ENCODE results near the gene RALGDS. TPM values are rescaled to one million over a fixed set of nuclear protein-coding genes. Genes with fewer than 3 reads are reported as not detected.

The RALGDS gene
- total RNA-seq, 4 donors from 2014 or later, result 53.4 to 71.1 (median 55.3) TPM

DNA sequence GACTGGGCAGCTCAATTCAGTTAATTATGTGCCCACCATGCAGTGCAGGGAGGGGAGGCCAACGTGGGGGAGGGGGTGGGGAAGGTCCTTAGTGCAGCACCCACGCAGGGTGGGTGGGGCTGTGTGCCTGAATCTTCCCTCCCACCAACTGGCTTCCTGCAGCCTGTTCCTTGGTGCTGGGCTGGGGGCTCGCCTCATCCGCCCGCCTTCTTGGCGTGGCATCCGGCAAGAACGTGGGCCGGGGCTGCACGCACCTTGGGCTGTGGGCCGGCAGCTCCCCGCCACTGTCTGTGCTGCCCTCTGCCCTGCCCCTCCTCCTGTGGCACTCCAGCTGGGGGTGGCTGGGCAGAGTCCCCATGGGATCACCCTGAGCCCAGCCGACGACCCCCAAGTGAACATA, 19.6 kb upstream of the RALGDS start:
- Histone ChIP-seq H3K4me1 (peaks cover 62 to 100% (median 74%) of the 10 kb centered on the region in 3 donors), H3K27me3 (no peaks in the 10 kb centered on the region), H3K36me3 (no peaks in the 10 kb centered on the region), H3K27ac (peak overlapping the region in 3 of 4 donors; percentile 44 to 72 (median 45)), H3K4me3 (no peak overlapping the region), H3K9me3 (no peaks in the 10 kb centered on the region)
- TF ChIP-seq POLR2A (IDR thresholded peaks at IDR 0.05), result no peak
- TF ChIP-seq, protein P1, sequence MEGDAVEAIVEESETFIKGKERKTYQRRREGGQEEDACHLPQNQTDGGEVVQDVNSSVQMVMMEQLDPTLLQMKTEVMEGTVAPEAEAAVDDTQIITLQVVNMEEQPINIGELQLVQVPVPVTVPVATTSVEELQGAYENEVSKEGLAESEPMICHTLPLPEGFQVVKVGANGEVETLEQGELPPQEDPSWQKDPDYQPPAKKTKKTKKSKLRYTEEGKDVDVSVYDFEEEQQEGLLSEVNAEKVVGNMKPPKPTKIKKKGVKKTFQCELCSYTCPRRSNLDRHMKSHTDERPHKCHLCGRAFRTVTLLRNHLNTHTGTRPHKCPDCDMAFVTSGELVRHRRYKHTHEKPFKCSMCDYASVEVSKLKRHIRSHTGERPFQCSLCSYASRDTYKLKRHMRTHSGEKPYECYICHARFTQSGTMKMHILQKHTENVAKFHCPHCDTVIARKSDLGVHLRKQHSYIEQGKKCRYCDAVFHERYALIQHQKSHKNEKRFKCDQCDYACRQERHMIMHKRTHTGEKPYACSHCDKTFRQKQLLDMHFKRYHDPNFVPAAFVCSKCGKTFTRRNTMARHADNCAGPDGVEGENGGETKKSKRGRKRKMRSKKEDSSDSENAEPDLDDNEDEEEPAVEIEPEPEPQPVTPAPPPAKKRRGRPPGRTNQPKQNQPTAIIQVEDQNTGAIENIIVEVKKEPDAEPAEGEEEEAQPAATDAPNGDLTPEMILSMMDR (IDR thresholded peaks at IDR 0.05), result no peak
- no CpG with 5 or more reads among the region's 14 CpGs for WGBS, 2 donors
- DNase-seq, result no peak
- intact Hi-C loops (cut with DNase I), result loop anchor here (5.0 kb wide), 1 partner anchor 88 kb away; no protein-coding TSS in a partner anchor

DNA sequence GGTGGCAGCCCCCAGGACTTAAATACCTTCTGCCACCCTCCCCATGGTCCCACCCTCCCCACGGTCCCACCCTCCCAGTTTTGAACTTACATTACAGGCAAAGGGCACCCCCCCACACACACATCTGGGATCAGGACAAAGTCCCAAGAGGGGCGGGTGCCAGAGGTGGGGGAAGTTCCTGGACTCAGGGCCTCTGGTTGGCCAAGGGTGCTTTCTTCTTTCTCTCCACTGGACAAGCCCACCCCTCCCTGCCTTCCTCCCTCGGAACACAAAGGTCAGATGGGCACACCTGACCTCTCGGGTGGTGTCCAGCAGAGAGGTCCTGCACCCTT, 19.1 kb upstream of the RALGDS start:
- WGBS, 2 donors, result 50 to 53% methylated on average over 1 to 2 of the region's 4 CpGs
- no peak for DNase-seq
- Histone ChIP-seq H3K27me3 (no peaks in the 10 kb centered on the region), H3K4me1 (peaks cover 65 to 100% (median 76%) of the 10 kb centered on the region in 3 donors), H3K9me3 (no peaks in the 10 kb centered on the region), H3K27ac (peak overlapping the region in 2 of 4 donors; percentile 44 to 45), H3K36me3 (no peaks in the 10 kb centered on the region), H3K4me3 (no peak overlapping the region)
- TF ChIP-seq POLR2A (IDR thresholded peaks at IDR 0.05), result no peak
- TF ChIP-seq, protein P1 (IDR thresholded peaks at IDR 0.05), result no peak
- intact Hi-C loops (cut with DNase I), result loop anchor here (5.0 kb wide), 1 partner anchor 88 kb away; no protein-coding TSS in a partner anchor

DNA sequence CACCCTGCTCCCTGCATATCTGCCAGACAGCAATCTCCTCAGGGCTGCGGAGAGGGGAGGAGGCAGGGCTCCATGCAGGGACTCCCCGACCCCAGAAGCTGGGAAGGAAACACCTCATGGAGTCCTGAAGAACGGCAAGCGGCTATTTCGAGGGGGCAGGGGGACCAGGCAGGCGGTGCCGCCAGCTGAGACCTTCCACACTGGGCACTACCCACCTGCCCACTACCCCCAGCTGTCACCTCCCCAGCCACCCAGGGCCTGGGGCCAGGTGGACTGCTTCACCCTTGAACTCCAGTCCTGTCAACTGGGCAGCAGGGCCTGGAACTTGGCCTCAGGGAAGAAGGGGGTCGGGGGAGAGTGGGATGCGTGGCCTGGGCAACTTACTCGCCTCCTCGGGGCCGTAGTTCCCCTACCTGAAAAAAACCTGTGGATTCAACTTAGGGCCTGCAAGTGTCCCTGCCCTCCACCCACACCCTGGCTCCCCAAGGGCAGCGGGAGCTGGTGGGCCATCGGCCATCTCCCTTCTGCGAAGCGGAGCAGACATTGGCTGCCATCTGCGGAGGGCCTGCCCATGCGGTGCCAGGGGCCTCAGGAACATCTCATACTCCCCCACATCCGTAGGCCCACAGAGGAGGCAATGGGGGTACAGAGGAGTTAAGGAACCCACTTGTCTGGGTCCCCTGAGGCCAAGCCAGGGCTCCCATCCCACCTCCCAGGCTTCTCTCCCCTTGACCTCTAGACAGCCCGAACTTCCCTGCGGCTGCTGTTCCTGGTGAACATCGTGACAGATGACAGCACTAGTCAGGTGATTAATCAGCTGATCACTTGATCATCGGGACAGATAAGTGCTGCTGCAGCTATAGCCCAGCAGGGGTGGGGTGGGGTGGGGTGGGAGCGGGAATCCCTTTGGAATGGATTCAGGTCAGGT, 18.5 kb upstream of the RALGDS start:
- no peak for DNase-seq
- intact Hi-C loops (cut with DNase I), result loop anchor here (5.0 kb wide), 1 partner anchor 87 kb away; no protein-coding TSS in a partner anchor
- H3K9me3 ChIP-seq, result no peaks in the 10 kb centered on the region
- H3K36me3 ChIP-seq, result no peaks in the 10 kb centered on the region
- H3K4me1 ChIP-seq, result peaks cover 65 to 100% (median 76%) of the 10 kb centered on the region in 3 donors
- no peak for TF ChIP-seq POLR2A (IDR thresholded peaks at IDR 0.05)
- TF ChIP-seq, protein P1 (IDR thresholded peaks at IDR 0.05), result no peak
- WGBS, 2 donors, result 70 to 80% methylated on average over 7 to 13 of the region's 24 CpGs
- no peak overlapping the region for H3K4me3 ChIP-seq
- H3K27me3 ChIP-seq, result no peaks in the 10 kb centered on the region
- H3K27ac ChIP-seq, result peak overlapping the region in 2 of 4 donors; percentile 44 to 97

DNA sequence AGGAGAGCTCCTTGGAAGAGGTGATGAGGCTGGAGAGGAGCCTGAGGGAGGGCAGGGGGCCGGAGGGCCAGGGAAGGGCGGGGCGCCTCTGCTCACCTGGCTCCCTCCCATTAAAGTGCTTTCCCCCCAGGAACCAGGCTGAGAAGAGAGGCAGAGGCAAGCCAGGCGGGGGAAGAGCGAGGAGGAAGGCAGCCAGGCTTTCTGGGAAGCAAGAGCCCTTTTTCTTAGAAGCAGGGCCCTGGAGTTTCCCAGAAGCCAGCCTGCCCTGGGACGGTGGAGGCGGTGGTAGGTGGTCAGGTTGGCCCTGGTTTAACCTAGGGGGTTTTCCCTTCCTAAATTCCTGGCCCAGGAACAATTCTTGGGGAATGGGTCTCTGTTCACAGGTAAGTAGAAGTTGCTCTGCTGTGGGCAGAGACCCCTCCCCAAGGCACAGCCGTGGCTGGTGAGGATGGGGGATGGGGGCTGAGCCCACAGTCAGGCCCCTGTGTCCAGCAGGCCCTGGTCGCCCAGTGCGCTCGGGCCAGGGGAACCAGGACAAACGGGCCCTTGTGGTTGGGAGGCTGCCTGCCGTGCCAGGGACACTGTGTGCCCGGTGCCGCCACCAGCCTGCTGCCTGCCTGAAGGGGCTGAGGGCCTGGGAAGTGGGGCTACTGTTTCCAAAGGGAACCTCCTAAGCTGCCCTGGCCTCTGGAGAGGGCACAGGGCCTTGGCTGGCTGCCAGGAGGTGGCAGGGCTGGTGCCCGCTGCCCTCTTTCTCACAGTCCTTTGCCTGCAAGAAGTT, 16.6 kb upstream of the RALGDS start:
- peaks cover 68 to 100% (median 79%) of the 10 kb centered on the region in 3 donors for H3K4me1 ChIP-seq
- TF ChIP-seq POLR2A (IDR thresholded peaks at IDR 0.05), result no peak
- TF ChIP-seq, protein P1 (IDR thresholded peaks at IDR 0.05), result no peak
- peak overlapping the region; percentile 95 to 97 (median 96) for H3K27ac ChIP-seq
- H3K27me3 ChIP-seq, result no peaks in the 10 kb centered on the region
- H3K36me3 ChIP-seq, result no peaks in the 10 kb centered on the region
- H3K9me3 ChIP-seq, result no peaks in the 10 kb centered on the region
- 45 to 60% methylated on average over 4 to 5 of the region's 16 CpGs for WGBS, 2 donors
- no peak overlapping the region for H3K4me3 ChIP-seq
- DNase-seq, result no peak
- intact Hi-C loops (cut with DNase I), result no loop called here

Data from esophagus squamous epithelium (tissue), 5 donors.